ENCODE results near the gene ZCRB1. TPM values are rescaled to one million over a fixed set of nuclear protein-coding genes. Genes with fewer than 3 reads are reported as not detected.

Gene ZCRB1
- total RNA-seq, 1 donor from 2014 or later: 31.5 TPM

GRCh38 chr12:42365486-42365885, 39.6 kb upstream of the ZCRB1 start:
- no peak overlapping the region for H3K27ac Mint-ChIP-seq (ENCODE audit: unreplicated experiment)
- H3K4me1 Mint-ChIP-seq (ENCODE audit: unreplicated experiment): no peaks in the 10 kb centered on the region
- H3K9me3 Mint-ChIP-seq (ENCODE audit: unreplicated experiment): no peaks in the 10 kb centered on the region
- DNase-seq (ENCODE audit: low spot score): no peak
- no peaks in the 10 kb centered on the region for H3K36me3 Mint-ChIP-seq (ENCODE audit: low read depth, unreplicated experiment)
- TF ChIP-seq CTCF (IDR thresholded peaks at IDR 0.05; ENCODE audit: unreplicated experiment): no peak
- no peaks in the 10 kb centered on the region for H3K27me3 Mint-ChIP-seq (ENCODE audit: unreplicated experiment)
- no peak overlapping the region for H3K4me3 Mint-ChIP-seq (ENCODE audit: unreplicated experiment)

GRCh38 chr12:42364692-42365091, 38.8 kb upstream of the ZCRB1 start:
- H3K4me1 Mint-ChIP-seq (ENCODE audit: unreplicated experiment): no peaks in the 10 kb centered on the region
- no peak for TF ChIP-seq CTCF (IDR thresholded peaks at IDR 0.05; ENCODE audit: unreplicated experiment)
- no peak overlapping the region for H3K4me3 Mint-ChIP-seq (ENCODE audit: unreplicated experiment)
- H3K36me3 Mint-ChIP-seq (ENCODE audit: low read depth, unreplicated experiment): no peaks in the 10 kb centered on the region
- H3K27me3 Mint-ChIP-seq (ENCODE audit: unreplicated experiment): no peaks in the 10 kb centered on the region
- H3K27ac Mint-ChIP-seq (ENCODE audit: unreplicated experiment): no peak overlapping the region
- H3K9me3 Mint-ChIP-seq (ENCODE audit: unreplicated experiment): no peaks in the 10 kb centered on the region
- no peak for DNase-seq (ENCODE audit: low spot score)

GRCh38 chr12:42362647-42363260, 36.9 kb upstream of the ZCRB1 start:
- Mint-ChIP-seq H3K4me3 (ENCODE audit: unreplicated experiment) (no peak overlapping the region), H3K27me3 (ENCODE audit: unreplicated experiment) (no peaks in the 10 kb centered on the region), H3K36me3 (ENCODE audit: low read depth, unreplicated experiment) (no peaks in the 10 kb centered on the region), H3K27ac (ENCODE audit: unreplicated experiment) (no peak overlapping the region), H3K4me1 (ENCODE audit: unreplicated experiment) (no peaks in the 10 kb centered on the region), H3K9me3 (ENCODE audit: unreplicated experiment) (no peaks in the 10 kb centered on the region)
- no peak for DNase-seq (ENCODE audit: low spot score)
- no peak for TF ChIP-seq CTCF (IDR thresholded peaks at IDR 0.05; ENCODE audit: unreplicated experiment)

DNA sequence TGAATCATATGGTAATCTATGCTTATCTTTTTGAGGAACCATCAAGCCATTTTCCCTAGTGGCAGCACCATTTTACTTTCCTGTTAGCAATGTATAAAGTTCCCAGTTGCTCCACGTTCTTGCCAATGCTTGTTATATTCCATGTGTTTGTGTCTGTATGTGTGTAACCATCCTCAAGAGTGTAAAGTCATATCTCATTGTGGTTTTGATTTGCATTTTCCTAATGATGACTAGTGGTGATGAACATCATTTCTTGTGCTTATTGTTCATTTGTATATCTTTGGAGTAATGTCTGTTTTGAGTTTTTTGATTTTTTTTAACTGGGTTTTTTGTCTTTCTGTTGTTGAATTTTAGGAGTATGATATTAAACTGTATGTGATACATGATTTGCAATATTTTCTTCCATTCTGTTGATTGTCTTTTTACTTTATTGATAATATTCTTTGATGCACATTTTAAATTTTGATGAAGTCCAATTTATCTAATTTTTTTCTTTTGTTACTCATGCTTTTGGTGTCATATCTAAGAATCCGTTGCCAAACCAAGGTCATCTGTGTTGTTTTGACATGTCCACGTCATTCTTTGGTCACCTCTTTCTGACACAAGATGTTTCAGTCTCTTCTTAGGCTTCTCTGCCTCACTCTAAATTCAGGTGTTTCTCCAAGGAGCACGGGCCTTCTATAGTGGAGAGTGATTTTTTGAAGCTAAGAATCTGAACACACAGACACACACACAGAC, 36.2 kb upstream of the ZCRB1 start:
- DNase-seq (ENCODE audit: low spot score): no peak
- no peak for TF ChIP-seq CTCF (IDR thresholded peaks at IDR 0.05; ENCODE audit: unreplicated experiment)
- no peaks in the 10 kb centered on the region for H3K27me3 Mint-ChIP-seq (ENCODE audit: unreplicated experiment)
- H3K4me1 Mint-ChIP-seq (ENCODE audit: unreplicated experiment): no peaks in the 10 kb centered on the region
- no peak overlapping the region for H3K4me3 Mint-ChIP-seq (ENCODE audit: unreplicated experiment)
- H3K9me3 Mint-ChIP-seq (ENCODE audit: unreplicated experiment): no peaks in the 10 kb centered on the region
- no peak overlapping the region for H3K27ac Mint-ChIP-seq (ENCODE audit: unreplicated experiment)
- H3K36me3 Mint-ChIP-seq (ENCODE audit: low read depth, unreplicated experiment): no peaks in the 10 kb centered on the region

GRCh38 chr12:42360747-42361403, 35.0 kb upstream of the ZCRB1 start:
- no peak for DNase-seq (ENCODE audit: low spot score)
- Mint-ChIP-seq H3K9me3 (ENCODE audit: unreplicated experiment) (no peaks in the 10 kb centered on the region), H3K36me3 (ENCODE audit: low read depth, unreplicated experiment) (no peaks in the 10 kb centered on the region), H3K4me3 (ENCODE audit: unreplicated experiment) (no peak overlapping the region), H3K27me3 (ENCODE audit: unreplicated experiment) (no peaks in the 10 kb centered on the region), H3K27ac (ENCODE audit: unreplicated experiment) (no peak overlapping the region), H3K4me1 (ENCODE audit: unreplicated experiment) (no peaks in the 10 kb centered on the region)
- TF ChIP-seq CTCF (IDR thresholded peaks at IDR 0.05; ENCODE audit: unreplicated experiment): no peak
